HepG2 (cell line): Measurements from ENCODE around the gene CTDSP1. TPM values are rescaled to one million over a fixed set of nuclear protein-coding genes. Genes with fewer than 3 reads are reported as not detected.

Source experiments
- ATRX ChIP-seq: sonication (generic); formaldehyde crosslinking; IDR thresholded peaks from 2 replicates; pipeline ENCODE4 v1.4.0; 2020; ENCODE audit warnings: missing genetic modification reagents, borderline replicate concordance
- CSRNP1 ChIP-seq: sonication (generic); formaldehyde crosslinking; IDR thresholded peaks from 2 replicates; pipeline ENCODE4 v1.8.1; 2023; ENCODE audit warnings: mild to moderate bottlenecking, missing genetic modification reagents
- GRHL1 ChIP-seq: sonication (generic); formaldehyde crosslinking; conservative IDR thresholded peaks from 2 replicates; pipeline ENCODE4 v1.8.0; 2022; ENCODE audit warnings: missing genetic modification reagents
- MED1 ChIP-seq: sonication (generic); formaldehyde crosslinking; IDR thresholded peaks from 2 replicates; pipeline ENCODE4 v1.4.0; 2020; ENCODE audit warnings: missing genetic modification reagents
- MTF2 ChIP-seq: sonication (generic); formaldehyde crosslinking; IDR thresholded peaks from 2 replicates; pipeline ENCODE4 v1.5.0; 2020; ENCODE audit warnings: missing genetic modification reagents, borderline replicate concordance
- MYNN ChIP-seq: sonication (generic); formaldehyde crosslinking; IDR thresholded peaks from 2 replicates; pipeline ENCODE4 v1.4.0; 2020; ENCODE audit warnings: mild to moderate bottlenecking, low read depth, missing genetic modification reagents
- NFATC3 ChIP-seq: sonication (generic); formaldehyde crosslinking; IDR thresholded peaks from 2 replicates; pipeline ENCODE4 v1.5.1; 2020; ENCODE audit warnings: mild to moderate bottlenecking, missing genetic modification reagents
- RNF2 ChIP-seq: fragments of 450-650 bp; conservative IDR thresholded peaks from 2 replicates; pipeline ENCODE4 v1.6.1; 2016; ENCODE audit warnings: low read depth
- SIN3A ChIP-seq: IDR thresholded peaks from 2 replicates; pipeline ENCODE4 v1.6.1; 2011; ENCODE audit warnings: low read depth, mild to moderate bottlenecking, control low read depth, low read length, borderline replicate concordance
- SNRNP70 ChIP-seq: fragments of 200-400 bp; formaldehyde crosslinking; IDR thresholded peaks from 2 replicates; pipeline ENCODE4 v1.6.1; 2017; ENCODE audit warnings: mild to moderate bottlenecking, low read depth, low read length, moderate library complexity
- SOX5 ChIP-seq: IDR thresholded peaks from 2 replicates; pipeline ENCODE4 v1.6.1; 2016; ENCODE audit warnings: borderline replicate concordance
- ZKSCAN1 ChIP-seq: fragments of 150-350 bp; IDR thresholded peaks from 2 replicates; pipeline ENCODE4 v1.6.1; 2014; ENCODE audit warnings: low read length
- ZNF296 ChIP-seq: sonication (generic); formaldehyde crosslinking; conservative IDR thresholded peaks from 2 replicates; pipeline ENCODE4 v1.5.0; 2020; ENCODE audit warnings: mild to moderate bottlenecking, missing genetic modification reagents
- ZNF33A ChIP-seq: sonication (generic); formaldehyde crosslinking; IDR thresholded peaks from 2 replicates; pipeline ENCODE4 v1.5.1; 2020; ENCODE audit warnings: missing genetic modification reagents, mild to moderate bottlenecking, moderate library complexity, borderline replicate concordance
- ZNF577 ChIP-seq: sonication (generic); formaldehyde crosslinking; IDR thresholded peaks from 2 replicates; pipeline ENCODE4 v1.4.0; 2020; ENCODE audit warnings: mild to moderate bottlenecking, low read depth, missing genetic modification reagents, borderline replicate concordance
- ZNF781 ChIP-seq: sonication (generic); formaldehyde crosslinking; IDR thresholded peaks from 2 replicates; pipeline ENCODE4 v1.5.1; 2020; ENCODE audit warnings: borderline replicate concordance, mild to moderate bottlenecking, missing genetic modification reagents; ENCODE audit errors: not compliant biosample characterization
- polyA plus RNA-seq, 8 experiments: library from polyadenylated mRNA; depleted of rRNA in 3 of 8; stranded (reverse) in 7 of 8; unstranded in 1 of 8; fragments of >200 nt; fragmentation: Illumina TruSeq in 4 of 8; extraction: Trizol in 4 of 8; gene quantifications; 2 replicates each; pipeline versions ENCODE4 v1.2.1 to v1.2.3, GENCODE V29; 2011 to 2016; ENCODE audit warnings: low read depth in 4 of 8, missing spikeins in 1 of 8, mixed read lengths in 1 of 8; ENCODE audit not compliant: insufficient read depth in 1 of 8
- total RNA-seq, 5 experiments: library from RNA; depleted of rRNA; stranded (reverse); fragments of >200 nt; fragmentation: Illumina TruSeq; extraction: Trizol; gene quantifications; 2 replicates each; pipeline ENCODE4 v1.2.3, GENCODE V29; 2016; ENCODE audit warnings: low read depth in 1 of 5
- TF ChIP-seq, protein P1 (sequence below): sonication (generic); formaldehyde crosslinking; IDR thresholded peaks from 2 replicates; pipeline ENCODE4 v1.8.1; 2023; ENCODE audit warnings: mild to moderate bottlenecking, moderate library complexity, missing genetic modification reagents
- TF ChIP-seq, protein P2 (sequence below): sonication (generic); formaldehyde crosslinking; IDR thresholded peaks from 2 replicates; pipeline ENCODE4 v1.4.0; 2020; ENCODE audit warnings: mild to moderate bottlenecking, missing genetic modification reagents, borderline replicate concordance

CTDSP1 gene
- total and polyA plus RNA-seq, 2 of the 13 experiments (the other 11 are each of a cell fraction or from before 2014, with no cell fraction given), result 91.0 to 268 TPM

GRCh38 chr2:218395826-218396687 lies 3.6 kb upstream of the CTDSP1 start (continued):
- no peak for TF ChIP-seq GRHL1 (CRISPR knock-in tag)
- peak; percentile 78; the same call in 1 of the 2 replicates for TF ChIP-seq NFATC3 (CRISPR knock-in tag)
- TF ChIP-seq SNRNP70, result no peak
- TF ChIP-seq RNF2, result peak; percentile 44; the same call in 1 of the 2 replicates
- TF ChIP-seq MTF2 (CRISPR knock-in tag), result 0 out of 2 replicates have a peak, but pooled peaks have one; percentile 53
- peak; percentile 80 for TF ChIP-seq SOX5 (CRISPR knock-in tag)
- TF ChIP-seq ZKSCAN1, result no peak
- peak; percentile 85 for TF ChIP-seq ZNF781
- TF ChIP-seq ATRX (CRISPR knock-in tag), result no peak
- TF ChIP-seq ZNF296 (CRISPR knock-in tag), result no peak
- TF ChIP-seq, protein P1, sequence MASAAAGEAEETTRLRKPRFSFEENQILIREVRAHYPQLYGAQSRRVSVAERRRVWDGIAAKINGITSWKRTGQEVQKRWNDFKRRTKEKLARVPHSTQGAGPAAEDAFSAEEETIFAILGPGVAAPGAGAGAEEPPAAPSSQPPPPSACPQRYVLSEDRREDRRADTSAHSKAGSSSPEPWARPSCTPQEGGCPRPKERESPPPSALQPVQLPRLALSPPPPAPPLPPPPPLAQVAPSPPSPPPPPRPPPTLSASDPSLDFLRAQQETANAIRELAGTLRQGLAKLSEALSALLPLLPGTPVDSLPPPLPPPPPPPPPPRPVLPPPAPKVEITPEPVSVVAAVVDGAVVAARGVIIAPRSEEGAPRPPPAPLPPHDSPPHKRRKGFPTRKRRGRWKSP (CRISPR knock-in tag), result peak; percentile 89
- peak; percentile 97 for TF ChIP-seq MED1 (CRISPR knock-in tag)
- TF ChIP-seq CSRNP1 (CRISPR knock-in tag), result peak; percentile 54
- peak; percentile 64; the same call in 1 of the 2 replicates for TF ChIP-seq SIN3A
- TF ChIP-seq ZNF33A (CRISPR knock-in tag), result peak; percentile 63; the same call in 1 of the 2 replicates
- TF ChIP-seq MYNN (CRISPR knock-in tag), result no peak
- 0 out of 2 replicates have a peak, but pooled peaks have one; percentile 94 for TF ChIP-seq ZNF577
- TF ChIP-seq, protein P2, sequence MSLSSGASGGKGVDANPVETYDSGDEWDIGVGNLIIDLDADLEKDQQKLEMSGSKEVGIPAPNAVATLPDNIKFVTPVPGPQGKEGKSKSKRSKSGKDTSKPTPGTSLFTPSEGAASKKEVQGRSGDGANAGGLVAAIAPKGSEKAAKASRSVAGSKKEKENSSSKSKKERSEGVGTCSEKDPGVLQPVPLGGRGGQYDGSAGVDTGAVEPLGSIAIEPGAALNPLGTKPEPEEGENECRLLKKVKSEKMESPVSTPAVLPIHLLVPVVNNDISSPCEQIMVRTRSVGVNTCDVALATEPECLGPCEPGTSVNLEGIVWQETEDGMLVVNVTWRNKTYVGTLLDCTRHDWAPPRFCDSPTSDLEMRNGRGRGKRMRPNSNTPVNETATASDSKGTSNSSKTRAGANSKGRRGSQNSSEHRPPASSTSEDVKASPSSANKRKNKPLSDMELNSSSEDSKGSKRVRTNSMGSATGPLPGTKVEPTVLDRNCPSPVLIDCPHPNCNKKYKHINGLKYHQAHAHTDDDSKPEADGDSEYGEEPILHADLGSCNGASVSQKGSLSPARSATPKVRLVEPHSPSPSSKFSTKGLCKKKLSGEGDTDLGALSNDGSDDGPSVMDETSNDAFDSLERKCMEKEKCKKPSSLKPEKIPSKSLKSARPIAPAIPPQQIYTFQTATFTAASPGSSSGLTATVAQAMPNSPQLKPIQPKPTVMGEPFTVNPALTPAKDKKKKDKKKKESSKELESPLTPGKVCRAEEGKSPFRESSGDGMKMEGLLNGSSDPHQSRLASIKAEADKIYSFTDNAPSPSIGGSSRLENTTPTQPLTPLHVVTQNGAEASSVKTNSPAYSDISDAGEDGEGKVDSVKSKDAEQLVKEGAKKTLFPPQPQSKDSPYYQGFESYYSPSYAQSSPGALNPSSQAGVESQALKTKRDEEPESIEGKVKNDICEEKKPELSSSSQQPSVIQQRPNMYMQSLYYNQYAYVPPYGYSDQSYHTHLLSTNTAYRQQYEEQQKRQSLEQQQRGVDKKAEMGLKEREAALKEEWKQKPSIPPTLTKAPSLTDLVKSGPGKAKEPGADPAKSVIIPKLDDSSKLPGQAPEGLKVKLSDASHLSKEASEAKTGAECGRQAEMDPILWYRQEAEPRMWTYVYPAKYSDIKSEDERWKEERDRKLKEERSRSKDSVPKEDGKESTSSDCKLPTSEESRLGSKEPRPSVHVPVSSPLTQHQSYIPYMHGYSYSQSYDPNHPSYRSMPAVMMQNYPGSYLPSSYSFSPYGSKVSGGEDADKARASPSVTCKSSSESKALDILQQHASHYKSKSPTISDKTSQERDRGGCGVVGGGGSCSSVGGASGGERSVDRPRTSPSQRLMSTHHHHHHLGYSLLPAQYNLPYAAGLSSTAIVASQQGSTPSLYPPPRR (CRISPR knock-in tag), result peak; percentile 86; the same call in 1 of the 2 replicates
